RWPE2 (cell line): ENCODE measurements around the gene TFEB.

Experiments used
- ATAC-seq: fragments of 200-7000 bp; cut with Tn5 transposase; 3 replicates; pipeline ENCODE4 v1.9.1; 2021; ENCODE audit warnings: low read depth
- DNase-seq: peaks from one replicate; pipeline ENCODE4 v3.0.0-alpha.2; 2020; ENCODE audit warnings: low spot score
- H3K27ac ChIP-seq: fragments of 450-650 bp; 2 replicates; pipeline ENCODE4 v1.5.1; 2017; ENCODE audit warnings: mild to moderate bottlenecking; ENCODE audit not compliant: poor library complexity, severe bottlenecking
- H3K27me3 ChIP-seq: fragments of 250-450 bp; sonication (Bioruptor Pico); 2 replicates; pipeline ENCODE4 v1.5.1; 2021; ENCODE audit warnings: mild to moderate bottlenecking, moderate library complexity; ENCODE audit not compliant: insufficient read depth, poor library complexity, severe bottlenecking
- H3K36me3 ChIP-seq: fragments of 250-450 bp; sonication (Bioruptor Pico); 2 replicates; pipeline ENCODE4 v1.5.1; 2020; ENCODE audit warnings: low read depth, mild to moderate bottlenecking, moderate library complexity
- H3K4me1 ChIP-seq: fragments of 250-450 bp; sonication (Bioruptor Pico); 2 replicates; pipeline ENCODE4 v1.5.1; 2021; ENCODE audit warnings: mild to moderate bottlenecking, moderate library complexity; ENCODE audit not compliant: insufficient read depth, poor library complexity, severe bottlenecking
- H3K4me3 ChIP-seq: fragments of 250-450 bp; sonication (Bioruptor Pico); 2 replicates; pipeline ENCODE4 v1.5.1; 2021; ENCODE audit warnings: mild to moderate bottlenecking, moderate library complexity; ENCODE audit not compliant: severe bottlenecking
- H3K9me3 ChIP-seq: fragments of 250-450 bp; sonication (Bioruptor Pico); 2 replicates; pipeline ENCODE4 v1.5.1; 2021; ENCODE audit warnings: mild to moderate bottlenecking, moderate library complexity; ENCODE audit not compliant: severe bottlenecking
- TF ChIP-seq, protein P1 (sequence below): fragments of 450-650 bp; IDR thresholded peaks from one replicate; pipeline ENCODE4 v1.5.1; 2017; ENCODE audit warnings: mild to moderate bottlenecking, moderate library complexity; ENCODE audit not compliant: poor library complexity, severe bottlenecking

Gene TFEB

DNA sequence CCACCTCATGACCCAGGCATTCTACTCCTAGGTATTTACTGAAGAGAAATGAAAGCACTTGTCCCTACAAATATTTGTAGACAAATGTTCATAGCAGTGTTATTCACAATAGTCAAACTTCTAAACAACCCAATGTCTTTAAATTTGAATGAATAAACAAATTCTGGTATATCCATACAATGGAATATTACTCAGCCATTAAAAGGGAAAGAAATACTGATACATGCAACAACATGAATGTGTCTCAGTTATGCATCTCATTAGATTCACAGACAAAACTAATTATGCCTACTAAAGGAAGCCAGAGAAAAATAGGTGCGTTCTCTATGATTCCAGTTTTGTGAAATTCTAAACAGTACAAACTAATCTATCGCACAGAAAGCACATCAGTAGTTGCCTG is 66.4 kb downstream of the TFEB start:
- TF ChIP-seq, protein P1, sequence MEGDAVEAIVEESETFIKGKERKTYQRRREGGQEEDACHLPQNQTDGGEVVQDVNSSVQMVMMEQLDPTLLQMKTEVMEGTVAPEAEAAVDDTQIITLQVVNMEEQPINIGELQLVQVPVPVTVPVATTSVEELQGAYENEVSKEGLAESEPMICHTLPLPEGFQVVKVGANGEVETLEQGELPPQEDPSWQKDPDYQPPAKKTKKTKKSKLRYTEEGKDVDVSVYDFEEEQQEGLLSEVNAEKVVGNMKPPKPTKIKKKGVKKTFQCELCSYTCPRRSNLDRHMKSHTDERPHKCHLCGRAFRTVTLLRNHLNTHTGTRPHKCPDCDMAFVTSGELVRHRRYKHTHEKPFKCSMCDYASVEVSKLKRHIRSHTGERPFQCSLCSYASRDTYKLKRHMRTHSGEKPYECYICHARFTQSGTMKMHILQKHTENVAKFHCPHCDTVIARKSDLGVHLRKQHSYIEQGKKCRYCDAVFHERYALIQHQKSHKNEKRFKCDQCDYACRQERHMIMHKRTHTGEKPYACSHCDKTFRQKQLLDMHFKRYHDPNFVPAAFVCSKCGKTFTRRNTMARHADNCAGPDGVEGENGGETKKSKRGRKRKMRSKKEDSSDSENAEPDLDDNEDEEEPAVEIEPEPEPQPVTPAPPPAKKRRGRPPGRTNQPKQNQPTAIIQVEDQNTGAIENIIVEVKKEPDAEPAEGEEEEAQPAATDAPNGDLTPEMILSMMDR = no peak
- DNase-seq = no peak
- H3K4me3 ChIP-seq = no peak overlapping the region
- H3K27ac ChIP-seq = no peak overlapping the region
- ATAC-seq = no peak
- H3K27me3 ChIP-seq = peaks cover 8% of the 10 kb centered on the region
- H3K36me3 ChIP-seq = no peaks in the 10 kb centered on the region
- no peaks in the 10 kb centered on the region for H3K4me1 ChIP-seq
- no peaks in the 10 kb centered on the region for H3K9me3 ChIP-seq

DNA sequence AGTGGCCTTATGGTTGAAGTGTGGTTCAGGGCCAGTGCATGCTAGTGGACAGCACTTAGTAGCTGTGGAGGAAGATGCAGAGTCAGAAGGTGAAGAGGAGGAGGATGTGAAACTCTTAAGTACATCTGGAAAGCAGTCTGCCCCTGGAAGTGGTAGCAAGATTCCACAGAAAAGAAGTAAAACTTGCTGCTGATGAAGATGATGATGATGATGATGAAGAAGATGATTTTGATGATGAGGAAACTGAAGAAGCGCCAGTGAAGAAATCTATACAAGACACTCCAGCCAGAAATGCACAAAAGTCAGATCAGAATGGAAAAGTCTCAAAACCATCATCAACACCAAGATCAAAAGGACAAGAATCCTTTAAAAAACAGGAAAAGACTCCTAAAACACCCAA is 68.2 kb downstream of the TFEB start:
- no peaks in the 10 kb centered on the region for H3K9me3 ChIP-seq
- peaks cover 10% of the 10 kb centered on the region for H3K27me3 ChIP-seq
- DNase-seq = no peak
- H3K27ac ChIP-seq = no peak overlapping the region
- no peaks in the 10 kb centered on the region for H3K4me1 ChIP-seq
- no peak for ATAC-seq
- H3K36me3 ChIP-seq = no peaks in the 10 kb centered on the region
- no peak overlapping the region for H3K4me3 ChIP-seq
- TF ChIP-seq, protein P1 = no peak

DNA sequence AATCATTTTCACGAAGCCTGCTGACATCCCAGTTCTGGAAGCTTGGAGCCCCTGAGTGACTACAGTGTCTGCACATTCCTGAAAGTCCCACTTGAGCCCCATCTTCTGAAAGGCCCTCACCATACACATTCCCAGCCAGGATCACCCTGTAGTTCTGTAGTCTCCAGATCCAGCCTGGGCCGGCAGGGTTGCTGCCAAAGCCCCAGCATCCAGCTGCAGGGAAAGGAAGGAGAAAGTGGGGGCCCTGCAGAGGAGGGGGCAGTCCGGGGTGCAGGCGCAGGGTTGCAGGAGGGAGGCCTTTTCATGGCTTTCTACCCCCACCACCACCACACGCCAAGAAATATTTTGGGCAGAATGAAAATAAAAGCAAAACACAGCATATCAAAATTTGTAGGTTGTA is 71.1 kb downstream of the TFEB start:
- H3K27me3 ChIP-seq = peaks cover 11% of the 10 kb centered on the region
- no peak for ATAC-seq

DNA sequence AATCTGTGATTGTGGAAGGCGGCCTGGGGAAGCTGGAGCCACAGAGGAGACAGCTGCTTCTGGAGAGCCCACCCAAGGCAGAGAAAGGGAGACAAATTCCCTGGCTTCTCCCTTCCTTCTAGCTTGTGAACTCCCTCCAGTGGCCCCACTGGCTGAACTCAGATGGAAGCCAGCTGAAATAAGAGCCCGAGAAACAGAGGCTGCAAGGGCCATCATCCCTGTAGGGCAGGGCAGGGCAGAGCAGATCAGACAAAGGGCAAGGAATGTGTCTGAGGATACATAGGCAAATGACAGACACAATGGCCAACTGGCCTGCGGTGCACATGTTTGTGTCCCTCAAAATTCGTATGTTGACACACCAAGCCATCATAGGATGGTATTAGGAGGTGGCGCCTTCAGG is 71.8 kb downstream of the TFEB start:
- ATAC-seq = no peak
- H3K4me1 ChIP-seq = no peaks in the 10 kb centered on the region
- H3K9me3 ChIP-seq = no peaks in the 10 kb centered on the region
- TF ChIP-seq, protein P1 = no peak
- no peak overlapping the region for H3K4me3 ChIP-seq
- no peak overlapping the region for H3K27ac ChIP-seq
- DNase-seq = no peak
- H3K27me3 ChIP-seq = peaks cover 11% of the 10 kb centered on the region
- H3K36me3 ChIP-seq = no peaks in the 10 kb centered on the region

More for the DNA sequence above, 71.1 kb downstream of the TFEB start:
- no peak overlapping the region for H3K4me3 ChIP-seq
- TF ChIP-seq, protein P1 = no peak
- DNase-seq = no peak
- no peaks in the 10 kb centered on the region for H3K4me1 ChIP-seq
- H3K9me3 ChIP-seq = no peaks in the 10 kb centered on the region
- no peak overlapping the region for H3K27ac ChIP-seq
- no peaks in the 10 kb centered on the region for H3K36me3 ChIP-seq

DNA sequence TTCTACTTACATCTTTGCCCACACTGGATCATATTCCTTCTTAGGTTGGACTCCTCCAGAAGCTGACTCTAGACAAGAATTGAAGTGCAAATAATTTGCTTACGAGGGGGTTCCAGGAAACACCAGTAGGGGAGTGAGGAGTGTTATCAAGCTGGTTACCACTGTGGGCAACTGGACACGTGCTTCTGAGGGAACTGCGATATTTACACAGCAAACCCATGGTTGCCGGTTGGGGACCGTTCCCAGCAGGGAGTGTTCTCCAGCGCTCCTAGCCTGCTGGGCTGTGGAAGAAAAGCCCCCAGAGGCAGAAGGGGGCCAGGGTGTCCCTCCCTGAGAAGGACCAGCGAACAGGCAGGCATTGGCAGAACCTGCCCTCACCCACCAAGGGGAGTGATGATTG is 75.5 kb downstream of the TFEB start:
- H3K36me3 ChIP-seq = no peaks in the 10 kb centered on the region
- peaks cover 7% of the 10 kb centered on the region for H3K4me1 ChIP-seq
- H3K9me3 ChIP-seq = no peaks in the 10 kb centered on the region
- TF ChIP-seq, protein P1 = no peak
- ATAC-seq (no peak), DNase-seq (no peak)
- peaks cover 6% of the 10 kb centered on the region for H3K27me3 ChIP-seq
- H3K4me3 ChIP-seq = no peak overlapping the region
- no peak overlapping the region for H3K27ac ChIP-seq
